Uterus (tissue), 2 donors: Measurements from ENCODE around the gene FAM9C.
"Not testable (repeated sequence)": the region's sequence is repeated elsewhere in the genome, so short reads cannot be mapped to it uniquely, and the experiment has no call there.

Experiments
- CTCF ChIP-seq, 4 experiments: fragments of 200-600 bp in 2 of 4; fragments of 450-650 bp in 2 of 4; sonication (generic) in 2 of 4; IDR thresholded peaks; one replicate each; pipeline ENCODE4 v1.5.1; 2016 to 2019; ENCODE audit warnings: antibody characterized with exemption in 4 of 4, mild to moderate bottlenecking in 2 of 4, moderate library complexity in 1 of 4
- POLR2A ChIP-seq, 2 donors: fragments of 450-650 bp; IDR thresholded peaks; one replicate each; pipeline ENCODE4 v1.6.1; 2016; ENCODE audit warnings: antibody characterized with exemption in 2 of 2, mild to moderate bottlenecking in 1 of 2, moderate library complexity in 1 of 2

GRCh38 chrX:13062331-13062730, 17.9 kb upstream of the FAM9C start:
- TF ChIP-seq CTCF, POLR2A (IDR thresholded peaks at IDR 0.05): not testable (repeated sequence)
